SW 1271 (cell line): ENCODE measurements around the gene ACLY.
"Not testable (repeated sequence)": the region's sequence is repeated elsewhere in the genome, so short reads cannot be mapped to it uniquely, and the experiment has no call there.

ENCODE experiments used
- DNase-seq, 2 experiments: peaks; one replicate each; lab custom pipeline; 2025; lab: John Stamatoyannopoulos, UW

The ACLY gene

GRCh38 chr17:41939693-41940090, 20.9 kb upstream of the ACLY start:
- no peak for DNase-seq

GRCh38 chr17:41939044-41939692, 20.4 kb upstream of the ACLY start:
- no peak for DNase-seq

- no peak for DNase-seq
Observed at GRCh38 chr17:41937970-41938954, 19.5 kb upstream of the ACLY start.

- no peak for DNase-seq
Observed at GRCh38 chr17:41935641-41936040, 16.9 kb upstream of the ACLY start.

GRCh38 chr17:41932816-41933389, 14.2 kb upstream of the ACLY start:
- no peak for DNase-seq

- DNase-seq = not testable (repeated sequence)
Observed at GRCh38 chr17:41931715-41932114, 13.0 kb upstream of the ACLY start.

- not testable (repeated sequence) for DNase-seq
Observed at GRCh38 chr17:41930833-41931156, 12.0 kb upstream of the ACLY start.

- DNase-seq = peak; percentile 94 to 96
Observed at GRCh38 chr17:41930009-41930832, 11.5 kb upstream of the ACLY start, which contains the start of gene ODAD4. Gene ODAD4 (plus strand): TSS chr17:41930617. CDS start chr17:41930724, 107 bp downstream.

GRCh38 chr17:41928693-41929251, 10.0 kb upstream of the ACLY start:
- no peak for DNase-seq

- DNase-seq = no peak
Observed at GRCh38 chr17:41925991-41926590, 7.3 kb upstream of the ACLY start.

- DNase-seq = no peak
Observed at GRCh38 chr17:41920580-41920955, 1.8 kb upstream of the ACLY start.

GRCh38 chr17:41919840-41920579, 1.3 kb upstream of the ACLY start:
- DNase-seq = no peak

GRCh38 chr17:41919165-41919817, 540 bp upstream of the ACLY start:
- peak in 1 of 2 experiments; percentile 55 for DNase-seq

GRCh38 chr17:41917679-41918313, 955 bp downstream of the ACLY start:
- no peak for DNase-seq

GRCh38 chr17:41917192-41917591, 1.6 kb downstream of the ACLY start:
- DNase-seq = no peak

- no peak for DNase-seq
Observed at GRCh38 chr17:41915566-41915965, 3.2 kb downstream of the ACLY start.

GRCh38 chr17:41915020-41915419, 3.7 kb downstream of the ACLY start:
- no peak for DNase-seq

- DNase-seq = no peak
Observed at GRCh38 chr17:41914358-41914766, 4.4 kb downstream of the ACLY start.

GRCh38 chr17:41913798-41914197, 5.0 kb downstream of the ACLY start:
- no peak for DNase-seq
